ENCODE results near the gene ORAI2.
"Not testable (repeated sequence)": the region's sequence is repeated elsewhere in the genome, so short reads cannot be mapped to it uniquely, and the experiment has no call there.

ORAI2 gene

DNA sequence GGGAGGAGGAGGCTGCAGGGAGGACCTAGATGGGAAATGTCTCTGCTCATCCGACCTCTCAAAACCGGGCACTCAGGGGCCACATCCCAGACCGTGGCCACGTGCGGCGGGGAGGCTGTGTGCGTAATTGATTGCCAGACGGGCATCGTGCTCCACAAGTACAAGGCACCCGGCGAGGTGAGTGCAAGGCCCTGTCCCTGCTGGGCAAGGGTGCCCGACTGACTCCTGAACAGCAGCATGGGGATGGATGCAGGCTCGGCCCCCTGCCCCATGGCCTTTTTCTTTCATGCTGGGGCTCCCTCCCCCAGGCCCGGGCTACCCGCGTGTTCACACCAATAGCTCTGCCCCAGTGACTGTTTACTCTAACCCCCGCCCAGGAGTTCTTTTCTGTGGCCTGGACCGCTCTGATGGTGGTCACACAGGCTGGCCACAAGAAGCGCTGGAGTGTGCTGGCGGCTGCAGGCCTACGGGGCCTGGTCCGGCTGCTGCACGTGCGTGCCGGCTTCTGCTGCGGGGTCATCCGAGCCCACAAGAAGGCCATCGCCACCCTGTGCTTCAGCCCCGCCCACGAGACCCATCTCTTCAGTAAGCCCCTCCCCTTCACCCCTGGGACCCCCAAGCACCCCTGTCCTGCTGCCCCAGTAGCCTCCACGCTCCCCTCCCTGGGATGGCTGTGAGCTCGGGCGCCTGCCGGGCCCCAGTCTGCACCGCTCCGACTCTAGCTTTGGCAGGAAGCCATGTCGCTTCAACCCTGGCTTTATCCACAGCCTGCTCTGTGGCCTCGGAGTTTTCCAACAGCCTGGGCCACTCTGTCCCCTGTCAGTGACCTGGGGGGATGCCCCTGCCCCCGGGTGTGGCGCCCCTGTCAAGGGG lies 35.3 kb downstream of the ORAI2 start:
- H3K27me3 Mint-ChIP-seq, result no peaks in the 10 kb centered on the region
- peak overlapping the region in 1 of 2 donors; percentile 95 for H3K27ac Mint-ChIP-seq
- no peak for ATAC-seq

DNA sequence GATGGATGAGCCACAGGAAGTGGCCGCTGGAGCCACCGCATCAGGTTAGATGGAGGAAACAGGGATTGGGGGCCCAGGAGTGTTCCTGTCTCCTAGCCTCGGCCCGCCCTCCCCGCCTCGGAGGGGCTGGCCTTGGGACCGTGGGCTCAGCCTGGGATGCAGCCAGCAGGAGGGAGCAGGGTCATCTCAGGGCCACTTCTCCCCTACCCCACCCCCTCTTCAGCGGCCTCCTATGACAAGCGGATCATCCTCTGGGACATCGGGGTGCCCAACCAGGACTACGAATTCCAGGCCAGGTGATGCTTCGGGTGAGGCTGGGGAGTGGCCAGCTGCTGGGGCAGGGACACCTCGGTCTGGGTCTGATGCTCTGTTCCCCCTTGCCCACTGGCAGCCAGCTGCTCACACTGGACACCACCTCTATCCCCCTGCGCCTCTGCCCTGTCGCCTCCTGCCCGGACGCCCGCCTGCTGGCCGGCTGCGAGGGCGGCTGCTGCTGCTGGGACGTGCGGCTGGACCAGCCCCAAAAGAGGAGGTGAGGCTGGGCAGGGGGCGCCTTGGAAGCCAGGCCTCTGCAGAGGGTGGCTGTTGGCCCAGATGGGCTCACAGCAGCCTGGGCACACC lies 36.1 kb downstream of the ORAI2 start:
- H3K4me3 Mint-ChIP-seq, result no peak overlapping the region

More for the DNA sequence above, 35.3 kb downstream of the ORAI2 start:
- DNase-seq, result no peak
- H3K4me3 Mint-ChIP-seq, result no peak overlapping the region
- H3K9me3 Mint-ChIP-seq, result no peaks in the 10 kb centered on the region
- H3K4me1 Mint-ChIP-seq, result peaks cover 34% of the 10 kb centered on the region

DNA sequence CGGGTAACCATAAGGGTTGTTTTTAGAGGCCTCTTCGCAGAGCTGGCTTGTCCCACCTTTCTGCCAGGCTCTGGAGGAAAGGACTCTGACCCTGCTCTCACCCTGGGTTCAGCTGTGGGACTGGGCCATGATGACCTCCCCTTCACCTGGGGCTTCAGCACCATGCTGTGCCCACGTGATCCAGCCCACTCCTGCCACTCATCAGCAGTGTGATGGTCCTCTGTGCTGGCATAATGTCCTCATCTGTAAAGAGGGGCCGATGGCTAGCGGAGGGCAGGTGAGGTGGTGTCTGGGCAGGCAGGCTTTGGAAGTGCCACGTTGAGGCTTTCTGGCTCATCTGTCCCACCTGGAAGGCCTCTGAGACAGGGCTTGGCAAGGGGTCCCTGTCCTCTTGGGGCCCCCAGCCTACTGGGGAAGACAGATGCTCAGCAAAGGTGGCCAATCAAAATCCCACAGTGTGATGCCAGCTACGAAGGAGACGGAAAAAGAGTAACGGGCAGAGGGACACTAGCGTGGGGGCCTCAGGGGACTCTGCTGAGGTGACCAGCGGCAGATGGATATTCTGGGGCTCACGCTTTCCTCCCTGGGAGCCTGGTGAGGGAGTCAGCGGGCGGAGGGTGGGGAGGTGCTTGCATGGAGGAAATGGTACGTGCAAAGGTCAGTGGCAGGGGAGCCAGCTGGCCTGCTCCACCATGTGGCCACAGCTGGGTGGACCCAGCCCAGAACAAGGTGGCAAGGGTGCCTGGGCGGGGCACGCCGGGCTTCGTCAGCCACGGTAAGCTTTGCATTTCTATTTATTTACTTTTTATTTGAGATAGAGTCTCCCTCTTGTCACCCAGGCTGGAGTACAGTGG lies 36.8 kb downstream of the ORAI2 start:
- Mint-ChIP-seq H3K27me3 (no peaks in the 10 kb centered on the region), H3K4me3 (no peak overlapping the region), H3K27ac (peak overlapping the region in 1 of 2 donors; percentile 74), H3K9me3 (no peaks in the 10 kb centered on the region), H3K4me1 (peaks cover 24% of the 10 kb centered on the region)
- ATAC-seq (no peak), DNase-seq (no peak)

More for the DNA sequence above, 36.1 kb downstream of the ORAI2 start:
- Mint-ChIP-seq H3K9me3 (no peaks in the 10 kb centered on the region), H3K27me3 (no peaks in the 10 kb centered on the region), H3K27ac (peak overlapping the region in 1 of 2 donors; percentile 95), H3K4me1 (peaks cover 26% of the 10 kb centered on the region)
- ATAC-seq, result no peak
- no peak for DNase-seq

DNA sequence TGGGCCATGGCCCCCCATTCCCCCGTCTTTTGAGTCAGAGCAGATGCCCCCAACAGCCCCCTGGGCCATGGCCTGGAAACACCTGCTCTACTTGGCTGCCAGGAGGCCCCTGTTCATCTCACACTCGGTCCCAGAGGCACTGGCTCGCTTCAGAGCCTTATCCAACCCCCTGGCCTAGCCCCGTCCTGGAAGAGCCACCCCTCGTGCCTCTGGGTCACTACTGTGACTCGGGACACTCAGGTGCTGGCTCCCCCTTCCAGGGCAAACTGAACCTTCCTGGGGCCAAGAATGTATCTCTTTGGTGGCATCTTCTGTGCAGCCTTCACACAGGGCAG lies 38.4 kb downstream of the ORAI2 start:
- H3K9me3 Mint-ChIP-seq, result no peaks in the 10 kb centered on the region
- peaks cover 8% of the 10 kb centered on the region for H3K4me1 Mint-ChIP-seq
- no peaks in the 10 kb centered on the region for H3K27me3 Mint-ChIP-seq
- H3K27ac Mint-ChIP-seq, result peak overlapping the region in 1 of 2 donors; percentile 92
- no peak for ATAC-seq
- no peak for DNase-seq
- H3K4me3 Mint-ChIP-seq, result no peak overlapping the region

DNA sequence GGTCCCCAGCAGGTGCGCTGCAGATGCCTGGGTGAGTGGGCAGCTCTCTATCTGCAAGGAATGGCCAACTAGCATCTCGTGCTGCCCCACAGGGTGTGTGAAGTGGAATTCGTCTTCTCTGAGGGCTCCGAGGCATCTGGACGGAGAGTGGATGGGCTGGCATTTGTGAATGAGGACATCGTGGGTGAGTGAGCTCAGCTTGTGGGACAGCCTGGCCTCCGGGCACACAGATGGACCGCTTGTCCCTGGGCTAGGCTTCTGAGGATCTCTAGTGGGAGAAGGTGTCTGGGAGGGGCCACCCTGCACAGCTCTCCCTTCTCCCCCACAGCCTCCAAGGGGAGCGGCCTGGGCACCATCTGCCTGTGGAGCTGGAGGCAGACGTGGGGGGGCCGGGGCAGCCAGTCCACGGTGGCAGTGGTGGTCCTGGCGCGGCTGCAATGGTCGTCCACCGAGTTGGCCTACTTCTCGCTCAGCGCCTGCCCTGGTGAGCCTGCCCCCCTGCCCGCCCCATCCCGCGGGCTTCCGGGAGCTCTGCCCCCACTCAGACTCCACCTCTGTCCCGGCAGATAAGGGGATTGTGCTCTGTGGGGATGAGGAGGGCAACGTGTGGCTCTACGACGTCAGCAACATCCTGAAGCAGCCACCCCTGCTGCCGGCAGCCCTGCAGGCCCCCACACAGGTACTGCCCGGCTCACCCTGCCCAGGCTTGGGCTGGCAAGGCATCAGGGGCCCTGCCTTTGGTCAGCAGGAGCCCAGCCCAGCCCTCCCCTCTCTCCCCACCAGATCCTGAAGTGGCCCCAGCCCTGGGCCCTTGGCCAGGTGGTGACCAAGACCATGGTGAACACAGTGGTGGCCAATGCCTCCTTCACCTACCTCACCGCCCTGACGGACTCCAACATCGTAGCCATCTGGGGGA lies 39.0 kb downstream of the ORAI2 start:
- no peak for ATAC-seq

DNA sequence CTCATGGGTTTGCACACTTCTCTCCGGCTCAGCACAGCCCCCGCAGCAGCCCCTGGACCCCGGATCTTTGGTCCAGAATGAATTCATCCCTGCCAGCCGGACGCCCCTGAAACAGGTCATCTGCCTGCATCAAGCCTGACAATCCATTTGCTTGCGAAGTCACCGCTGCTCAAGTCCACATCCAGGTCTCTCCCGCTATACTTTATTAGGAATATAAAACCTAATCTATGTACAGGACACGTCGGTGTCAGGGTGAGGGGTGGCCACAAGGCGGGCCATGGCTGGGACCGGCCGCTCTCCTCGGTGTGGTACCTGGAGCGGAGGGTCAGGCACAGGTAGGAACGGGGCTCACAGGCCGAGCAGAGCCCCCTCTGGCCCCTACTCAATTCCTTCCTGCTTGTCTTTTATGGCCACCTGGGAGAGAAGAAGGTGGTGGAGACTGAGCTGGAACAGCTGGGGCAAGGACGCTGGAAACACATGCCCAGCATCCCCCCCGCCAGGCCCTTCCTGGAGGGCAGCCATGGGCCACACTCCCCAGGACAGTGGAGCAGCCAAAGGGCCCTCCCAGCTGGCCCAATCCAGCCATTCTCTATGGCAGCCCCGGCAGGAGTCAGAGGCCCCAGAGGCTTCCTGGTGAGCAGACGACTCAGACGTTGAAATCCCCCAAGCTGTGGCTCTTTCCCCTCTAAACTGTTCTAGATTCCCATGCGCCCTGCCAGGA lies 40.1 kb downstream of the ORAI2 start:
- Mint-ChIP-seq H3K4me3 (no peak overlapping the region), H3K27me3 (no peaks in the 10 kb centered on the region), H3K9me3 (no peaks in the 10 kb centered on the region), H3K4me1 (no peaks in the 10 kb centered on the region), H3K27ac (peak overlapping the region in 1 of 2 donors; percentile 81)
- ATAC-seq, result no peak
- no peak for DNase-seq

More for the DNA sequence above, 39.0 kb downstream of the ORAI2 start:
- Mint-ChIP-seq H3K4me3 (no peak overlapping the region), H3K4me1 (peaks cover 2% of the 10 kb centered on the region), H3K27me3 (no peaks in the 10 kb centered on the region), H3K9me3 (no peaks in the 10 kb centered on the region), H3K27ac (peak overlapping the region in 1 of 2 donors; percentile 92)
- DNase-seq, result no peak

DNA sequence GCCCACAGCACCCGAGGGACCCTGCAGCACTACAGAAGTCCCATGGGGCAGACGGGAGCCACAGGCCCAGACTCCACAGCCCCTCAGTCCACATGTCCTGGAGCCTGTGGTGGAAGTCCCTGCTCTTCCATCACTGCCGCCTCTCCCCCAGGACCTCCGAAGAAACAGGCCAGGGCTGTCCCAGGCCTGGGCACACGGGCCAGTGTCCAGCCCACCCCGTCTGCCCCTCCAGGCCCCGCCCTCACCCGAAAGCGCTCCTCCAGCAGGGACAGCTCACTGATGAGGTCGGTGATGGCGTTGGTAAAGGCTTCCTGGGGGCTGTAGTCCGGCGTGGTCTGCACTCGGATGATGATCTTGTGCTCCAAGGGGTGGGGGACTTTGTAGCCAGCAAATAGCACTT lies 40.7 kb downstream of the ORAI2 start:
- H3K4me3 Mint-ChIP-seq, H3K4me1 Mint-ChIP-seq, H3K27me3 Mint-ChIP-seq, H3K9me3 Mint-ChIP-seq, ATAC-seq, H3K27ac Mint-ChIP-seq, DNase-seq: not testable (repeated sequence)

DNA sequence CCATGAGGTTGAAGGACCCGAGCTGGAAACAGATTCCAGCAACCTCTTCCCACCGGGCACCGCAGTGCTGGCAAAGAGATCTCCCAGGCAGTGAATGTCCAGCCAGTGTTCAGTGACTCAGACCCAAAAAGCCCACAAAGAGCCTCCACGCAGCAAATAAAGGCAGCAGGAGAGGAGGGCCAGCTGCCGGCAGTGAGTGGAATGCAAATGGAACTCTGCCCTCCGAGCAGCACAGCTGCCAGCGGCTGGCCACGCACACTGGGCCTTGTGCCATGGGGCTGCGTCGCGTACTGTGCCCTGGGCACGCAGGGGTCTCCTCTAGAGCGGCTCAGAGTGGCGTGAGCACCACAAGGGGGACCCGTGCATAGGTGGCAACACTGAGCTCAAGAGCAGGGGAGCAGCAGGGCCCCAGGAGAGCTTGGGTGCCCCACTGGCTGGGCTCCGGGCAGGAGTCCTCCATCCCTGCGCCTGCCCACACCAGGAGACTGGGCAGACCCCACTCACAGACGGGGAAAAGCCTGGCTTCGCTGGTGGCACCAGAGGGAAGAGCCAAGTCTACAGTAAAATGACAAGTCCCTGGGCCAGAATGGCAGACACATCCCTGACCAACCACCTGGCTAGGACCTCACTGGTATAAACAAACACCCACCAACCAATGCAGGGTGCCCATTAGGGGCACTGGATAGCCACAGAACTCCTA lies 41.5 kb downstream of the ORAI2 start:
- H3K4me1 Mint-ChIP-seq, H3K4me3 Mint-ChIP-seq, ATAC-seq, H3K27ac Mint-ChIP-seq, H3K9me3 Mint-ChIP-seq, H3K27me3 Mint-ChIP-seq, DNase-seq: not testable (repeated sequence)

DNA sequence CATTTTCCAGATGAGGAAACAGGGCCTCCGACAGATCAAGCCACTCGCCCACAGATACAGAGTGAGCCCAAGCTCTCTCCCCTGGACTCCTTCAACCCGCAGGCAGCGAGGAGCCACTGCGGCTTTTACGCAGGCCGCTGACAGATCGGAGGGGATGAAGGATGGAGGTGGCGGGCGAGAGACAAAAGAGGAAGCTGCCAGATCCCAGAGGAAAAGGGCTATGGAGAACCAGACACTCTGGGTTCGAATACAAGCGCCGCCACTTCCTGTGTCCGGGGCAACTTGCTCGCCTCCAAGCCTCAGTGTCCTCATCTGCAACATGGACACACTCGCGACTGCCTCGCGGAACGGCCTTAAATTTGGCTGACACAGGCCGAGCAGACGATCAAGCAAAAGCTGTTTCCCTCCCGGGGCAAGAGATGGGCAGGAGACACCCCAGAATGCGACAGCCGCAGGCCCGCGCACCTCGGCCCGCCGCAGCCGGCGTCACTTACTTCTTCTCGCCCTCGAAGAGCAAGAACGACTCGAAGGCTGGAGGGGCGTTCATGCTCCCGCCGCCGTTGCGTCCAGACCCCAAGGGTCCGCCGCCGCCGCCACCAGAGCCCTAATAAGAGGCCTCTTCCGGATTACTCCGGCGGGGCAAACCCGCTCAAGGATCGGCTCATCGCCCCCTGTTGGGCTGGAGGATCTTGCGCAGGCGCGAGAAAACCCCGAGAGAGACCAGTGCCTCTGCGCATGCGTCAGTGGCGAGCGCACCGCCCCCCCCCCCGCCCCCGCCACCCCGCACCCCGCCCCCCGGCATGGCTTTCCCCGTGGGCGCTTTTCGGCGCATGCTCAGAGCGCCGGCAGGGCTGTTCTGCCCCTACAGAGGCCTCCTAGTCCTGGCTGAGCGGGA lies 45.2 kb downstream of the ORAI2 start, which contains the start of gene POLR2J:
Gene POLR2J (minus strand): TSS at position 609 of the 895 bp plus-strand sequence. CDS start 62 bp downstream, at position 547.
- peak within 1 kb of the TSS; percentile 69 to 95 for H3K27ac Mint-ChIP-seq
- not testable (repeated sequence) for H3K9me3 Mint-ChIP-seq, H3K4me1 Mint-ChIP-seq, H3K27me3 Mint-ChIP-seq
- peak within 1 kb of the TSS; percentile 82 to 84 for H3K4me3 Mint-ChIP-seq
- ATAC-seq, result peak; percentile 90
- peak; percentile 83 to 94 for DNase-seq

DNA sequence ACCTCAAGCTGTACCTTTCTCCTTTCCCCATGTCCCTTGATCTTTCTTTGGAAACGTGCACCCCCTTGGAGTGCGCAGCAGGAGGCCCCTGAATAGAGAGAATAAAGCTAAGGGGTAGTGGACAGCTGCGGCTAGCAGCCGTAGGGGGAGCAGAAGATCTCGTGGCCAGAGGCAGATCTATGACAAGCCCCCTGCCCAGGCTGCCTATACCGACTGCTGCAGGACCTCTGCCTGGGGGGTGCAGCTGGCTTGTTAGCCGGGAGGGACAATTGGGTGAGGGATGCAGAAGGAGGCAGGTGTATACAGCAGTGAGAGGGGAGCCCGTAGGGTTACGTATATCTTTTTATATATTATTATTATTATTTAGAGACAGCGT lies 45.8 kb downstream of the ORAI2 start:
- not testable (repeated sequence) for H3K27ac Mint-ChIP-seq, H3K4me3 Mint-ChIP-seq, H3K9me3 Mint-ChIP-seq, H3K27me3 Mint-ChIP-seq, H3K4me1 Mint-ChIP-seq, DNase-seq
- ATAC-seq, result peak; percentile 41

DNA sequence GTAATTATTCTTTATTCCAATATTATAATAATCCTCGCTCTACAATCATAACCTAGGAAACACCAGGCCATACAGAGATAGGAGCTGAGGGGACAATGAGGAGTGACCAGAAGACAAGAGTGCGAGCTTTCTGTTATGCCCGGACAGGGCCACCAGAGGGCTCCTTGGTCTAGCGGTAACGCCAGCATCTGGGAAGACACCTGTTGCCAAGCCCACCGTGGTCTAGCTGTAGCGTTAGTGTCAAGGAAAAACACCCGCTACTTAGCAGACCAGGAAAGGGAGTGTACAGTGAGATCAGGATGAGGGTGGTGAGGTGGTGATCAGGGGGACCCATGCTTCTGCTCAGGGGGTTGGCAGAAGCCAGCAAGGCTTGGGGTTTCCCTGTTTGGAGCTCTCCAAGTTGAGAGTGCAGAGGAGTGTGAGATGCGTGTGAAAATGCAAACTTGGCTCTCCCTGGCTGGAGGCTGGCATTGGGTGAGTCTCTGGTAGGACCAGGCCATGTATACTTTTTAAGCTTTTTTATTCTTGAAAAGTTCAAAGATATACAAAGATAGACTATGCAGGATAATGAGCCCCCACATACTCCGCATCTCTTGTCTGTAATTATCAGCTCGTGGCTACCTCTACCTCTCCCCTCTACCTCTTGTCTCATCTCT lies 46.7 kb downstream of the ORAI2 start:
- H3K9me3 Mint-ChIP-seq, H3K4me1 Mint-ChIP-seq, H3K27me3 Mint-ChIP-seq, ATAC-seq: not testable (repeated sequence)
- peak overlapping the region in 1 of 2 donors; percentile 16 for H3K4me3 Mint-ChIP-seq
- peak; percentile 35 to 56 for DNase-seq
- H3K27ac Mint-ChIP-seq, result peak overlapping the region in 1 of 2 donors; percentile 58

DNA sequence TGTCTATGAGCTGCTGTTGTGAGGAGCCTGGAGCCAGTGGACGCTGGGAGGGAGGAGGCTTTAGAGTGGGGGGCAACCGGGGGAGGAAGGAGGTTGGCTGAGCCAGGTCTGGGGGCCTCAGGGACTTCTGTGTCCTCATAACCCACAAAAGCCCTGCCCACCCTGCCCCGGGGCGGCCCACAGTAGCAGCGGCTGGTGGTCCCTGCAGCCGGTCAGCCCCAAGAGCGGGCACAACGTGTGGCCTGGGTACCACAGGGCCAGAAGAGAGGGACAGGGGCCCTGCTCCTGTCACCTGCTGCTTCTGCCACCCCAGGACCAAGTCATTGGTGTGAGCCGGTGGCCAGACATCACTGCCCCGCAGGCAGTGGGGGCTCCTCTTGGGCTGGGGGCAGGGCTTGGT lies 48.6 kb downstream of the ORAI2 start:
- ATAC-seq, H3K9me3 Mint-ChIP-seq, H3K27me3 Mint-ChIP-seq, H3K4me1 Mint-ChIP-seq, H3K4me3 Mint-ChIP-seq, H3K27ac Mint-ChIP-seq: not testable (repeated sequence)
- peak in 1 of 2 donors; percentile 10 for DNase-seq

DNA sequence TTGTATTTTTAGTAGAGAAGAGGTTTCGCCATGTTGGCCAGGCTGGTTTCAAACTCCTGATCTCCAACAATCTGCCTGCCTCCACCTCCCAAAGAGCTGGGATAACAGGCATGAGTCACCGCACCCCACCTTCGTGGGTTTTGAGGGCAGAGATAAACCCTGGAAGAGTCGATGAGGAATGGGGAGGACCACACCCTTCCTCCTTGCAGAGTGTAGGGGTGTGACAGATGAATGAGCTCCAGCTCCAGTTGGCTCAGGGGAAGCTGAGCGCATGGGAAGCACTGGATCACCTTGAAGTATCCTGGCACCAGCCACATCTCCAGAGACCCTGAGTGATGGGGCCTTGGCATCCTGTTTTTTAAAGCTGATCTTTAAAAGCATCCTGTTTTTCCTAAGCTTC lies 50.9 kb downstream of the ORAI2 start:
- H3K4me3 Mint-ChIP-seq, ATAC-seq, H3K4me1 Mint-ChIP-seq, H3K27ac Mint-ChIP-seq, DNase-seq, H3K9me3 Mint-ChIP-seq, H3K27me3 Mint-ChIP-seq: not testable (repeated sequence)

All from stimulated activated naive CD8-positive, alpha-beta T cell treated with anti-CD3 and anti-CD28 coated beads, Interleukin-15, amount 100 ng/mL, for 72 hours (primary cell).